SHP77 treated with DMSO at 0.1 percent for 48 hours (cell line): ENCODE results near the gene MUC12.
"Not testable (repeated sequence)": the region's sequence is repeated elsewhere in the genome, so short reads cannot be mapped to it uniquely, and the experiment has no call there.

Source experiments
- DNase-seq: peaks from one replicate; lab custom pipeline; 2025; lab: John Stamatoyannopoulos, UW

MUC12 gene

GRCh38 chr7:100957832-100958421 lies 11.4 kb upstream of the MUC12 start:
- no peak for DNase-seq

- no peak for DNase-seq
These were observed 9.5 kb upstream of the MUC12 start for GRCh38 chr7:100959894-100960293.

- no peak for DNase-seq
These were observed 6.8 kb upstream of the MUC12 start for GRCh38 chr7:100962537-100962936.

- DNase-seq, result no peak
These were observed 6.0 kb upstream of the MUC12 start for GRCh38 chr7:100963386-100963785.

GRCh38 chr7:100963874-100964273 lies 5.5 kb upstream of the MUC12 start:
- DNase-seq, result no peak

- no peak for DNase-seq
These were observed 4.7 kb upstream of the MUC12 start for GRCh38 chr7:100964630-100965029.

- DNase-seq, result no peak
These were observed 4.2 kb upstream of the MUC12 start for GRCh38 chr7:100965045-100965722.

- no peak for DNase-seq
These were observed 3.4 kb upstream of the MUC12 start for GRCh38 chr7:100965723-100966541.

- no peak for DNase-seq
These were observed 2.6 kb upstream of the MUC12 start for GRCh38 chr7:100966542-100967291.

- DNase-seq, result no peak
These were observed 2.0 kb upstream of the MUC12 start for GRCh38 chr7:100967292-100967863.

GRCh38 chr7:100968031-100968430 lies 1.3 kb upstream of the MUC12 start:
- no peak for DNase-seq

- DNase-seq, result no peak
These were observed 715 bp upstream of the MUC12 start for GRCh38 chr7:100968650-100969049.

GRCh38 chr7:100971111-100972001 lies 2.0 kb downstream of the MUC12 start:
- DNase-seq, result no peak

- DNase-seq, result no peak
These were observed 2.6 kb downstream of the MUC12 start for GRCh38 chr7:100972002-100972347.

GRCh38 chr7:100974021-100974420 lies 4.7 kb downstream of the MUC12 start:
- DNase-seq, result no peak

GRCh38 chr7:100975371-100975821 lies 6.0 kb downstream of the MUC12 start:
- no peak for DNase-seq

GRCh38 chr7:100978300-100978699 lies 8.9 kb downstream of the MUC12 start:
- no peak for DNase-seq

- DNase-seq, result no peak
These were observed 14.3 kb downstream of the MUC12 start for GRCh38 chr7:100983451-100984187.

GRCh38 chr7:100984241-100984918 lies 15.0 kb downstream of the MUC12 start:
- not testable (repeated sequence) for DNase-seq
